Measurements from ENCODE around the gene SLMAP. TPM values are rescaled to one million over a fixed set of nuclear protein-coding genes. Genes with fewer than 3 reads are reported as not detected.

SLMAP gene
- total RNA-seq, 4 donors from 2014 or later: 81.1 to 113 (median 97.1) TPM

DNA sequence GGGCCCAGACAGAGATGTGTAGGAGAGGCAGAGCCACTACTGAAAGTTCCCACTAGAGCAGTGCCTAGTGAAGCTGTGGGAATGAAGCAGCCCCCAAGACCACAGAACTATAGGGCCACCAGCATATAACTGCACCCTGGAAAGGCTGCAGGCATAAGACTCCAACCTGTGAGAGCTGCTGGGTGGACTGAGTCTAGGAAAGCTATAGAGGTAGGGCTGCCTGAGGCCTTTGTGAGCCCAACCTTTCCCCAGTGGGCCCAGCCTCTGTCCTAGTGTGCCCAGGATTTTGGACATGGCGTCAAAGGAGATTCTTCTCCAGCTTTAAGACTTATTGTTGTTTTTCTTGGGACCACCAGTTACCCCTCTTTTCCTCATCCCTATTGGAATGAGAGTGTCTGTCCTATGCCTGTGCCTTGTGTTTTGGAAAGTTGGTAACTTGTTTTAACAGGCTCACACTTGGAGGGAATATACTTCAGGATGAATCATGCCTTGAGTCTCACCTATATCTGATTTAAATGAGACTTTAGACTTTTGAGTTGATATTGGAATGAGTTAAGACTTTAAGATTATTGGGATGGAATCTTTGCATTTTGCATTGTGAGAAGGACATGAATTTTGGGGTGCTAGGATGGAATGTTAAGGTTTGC lies 28.1 kb downstream of the SLMAP start:
- in situ Hi-C loops (cut with MboI; ENCODE audit: low sequenced_read_pairs in 4 of 4): no loop called here
- TF ChIP-seq, protein P1, sequence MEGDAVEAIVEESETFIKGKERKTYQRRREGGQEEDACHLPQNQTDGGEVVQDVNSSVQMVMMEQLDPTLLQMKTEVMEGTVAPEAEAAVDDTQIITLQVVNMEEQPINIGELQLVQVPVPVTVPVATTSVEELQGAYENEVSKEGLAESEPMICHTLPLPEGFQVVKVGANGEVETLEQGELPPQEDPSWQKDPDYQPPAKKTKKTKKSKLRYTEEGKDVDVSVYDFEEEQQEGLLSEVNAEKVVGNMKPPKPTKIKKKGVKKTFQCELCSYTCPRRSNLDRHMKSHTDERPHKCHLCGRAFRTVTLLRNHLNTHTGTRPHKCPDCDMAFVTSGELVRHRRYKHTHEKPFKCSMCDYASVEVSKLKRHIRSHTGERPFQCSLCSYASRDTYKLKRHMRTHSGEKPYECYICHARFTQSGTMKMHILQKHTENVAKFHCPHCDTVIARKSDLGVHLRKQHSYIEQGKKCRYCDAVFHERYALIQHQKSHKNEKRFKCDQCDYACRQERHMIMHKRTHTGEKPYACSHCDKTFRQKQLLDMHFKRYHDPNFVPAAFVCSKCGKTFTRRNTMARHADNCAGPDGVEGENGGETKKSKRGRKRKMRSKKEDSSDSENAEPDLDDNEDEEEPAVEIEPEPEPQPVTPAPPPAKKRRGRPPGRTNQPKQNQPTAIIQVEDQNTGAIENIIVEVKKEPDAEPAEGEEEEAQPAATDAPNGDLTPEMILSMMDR (IDR thresholded peaks at IDR 0.05 in 4 of 5, conservative IDR thresholded peaks at IDR 0.05 in 1 of 5): no peak
- TF ChIP-seq POLR2A (IDR thresholded peaks at IDR 0.05): no peak
- no peaks in the 10 kb centered on the region for H3K9me3 ChIP-seq
- DNase-seq (no peak), ATAC-seq (no peak)
- H3K27me3 ChIP-seq: no peaks in the 10 kb centered on the region
- H3K4me1 ChIP-seq: peaks cover 25 to 29% of the 10 kb centered on the region in 2 donors
- H3K27ac ChIP-seq: no peak overlapping the region
- no peaks in the 10 kb centered on the region for H3K36me3 ChIP-seq
- intact Hi-C loops (cut with DNase I; ENCODE audit: low total_unique reads): no loop called here
- H3K4me3 ChIP-seq: no peak overlapping the region

DNA sequence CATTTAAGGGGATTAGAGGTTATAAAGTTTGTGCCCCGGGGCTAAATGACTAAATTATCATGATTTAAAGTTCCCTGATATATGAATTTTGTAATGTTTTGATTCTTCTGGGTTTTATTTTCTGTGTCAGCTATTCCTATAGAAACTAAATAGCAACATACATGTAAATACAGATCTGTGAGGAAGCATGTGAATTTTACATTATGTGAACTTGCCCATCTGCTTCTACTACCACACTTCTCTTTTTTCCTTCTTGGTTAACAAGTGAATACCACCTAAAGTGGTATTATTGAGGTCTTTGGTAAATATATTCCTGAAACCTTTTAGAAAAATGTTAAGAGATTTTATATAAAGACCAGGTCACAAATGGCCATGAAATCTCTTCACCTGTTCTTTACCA lies 29.3 kb downstream of the SLMAP start:
- no peak for DNase-seq
- H3K36me3 ChIP-seq: no peaks in the 10 kb centered on the region
- no peaks in the 10 kb centered on the region for H3K27me3 ChIP-seq
- H3K27ac ChIP-seq: no peak overlapping the region
- no peak overlapping the region for H3K4me3 ChIP-seq
- peaks cover 25 to 34% of the 10 kb centered on the region in 2 donors for H3K4me1 ChIP-seq
- ATAC-seq: no peak
- in situ Hi-C loops (cut with MboI; ENCODE audit: low sequenced_read_pairs in 4 of 4): no loop called here
- TF ChIP-seq, protein P1 (IDR thresholded peaks at IDR 0.05 in 4 of 5, conservative IDR thresholded peaks at IDR 0.05 in 1 of 5): no peak
- no peak for TF ChIP-seq POLR2A (IDR thresholded peaks at IDR 0.05)
- intact Hi-C loops (cut with DNase I; ENCODE audit: low total_unique reads): no loop called here
- H3K9me3 ChIP-seq: no peaks in the 10 kb centered on the region

DNA sequence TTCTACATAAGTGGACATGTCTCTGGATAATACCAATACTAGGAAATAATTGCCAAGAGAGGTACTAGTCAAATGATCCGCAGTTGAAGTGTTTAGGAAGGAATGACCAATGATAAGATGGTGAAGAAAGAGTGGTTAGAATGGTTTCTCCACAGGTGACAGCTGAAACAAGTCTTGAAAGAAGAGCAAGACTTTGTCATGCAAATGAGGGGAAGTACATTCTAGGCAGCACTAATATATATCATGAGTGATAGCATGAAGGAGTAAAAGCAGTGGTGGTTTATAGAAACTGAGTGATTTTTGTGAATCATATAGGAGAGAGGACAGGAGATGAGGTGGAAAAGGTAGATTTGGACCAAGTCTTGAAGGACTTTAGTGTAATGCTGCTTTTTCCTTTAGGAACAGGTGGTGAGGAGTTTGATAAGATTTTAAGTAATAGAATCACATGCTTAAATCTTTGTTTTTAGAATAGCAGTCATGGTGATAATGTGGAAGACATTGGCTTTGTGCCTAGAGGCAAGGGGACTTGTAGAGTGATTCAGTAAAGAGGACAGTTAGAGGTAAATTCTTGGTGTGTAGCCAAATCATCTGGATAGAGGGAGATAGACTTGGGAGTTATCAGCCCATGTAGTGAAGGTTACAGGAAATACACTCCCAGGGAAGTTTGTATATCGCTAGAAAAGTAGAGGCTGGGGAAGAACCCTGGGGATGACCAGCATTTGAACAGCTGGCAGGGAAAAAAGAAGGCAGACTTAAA lies 31.9 kb downstream of the SLMAP start:
- H3K4me3 ChIP-seq: no peak overlapping the region
- DNase-seq (no peak), ATAC-seq (no peak)
- no peaks in the 10 kb centered on the region for H3K36me3 ChIP-seq
- no peak overlapping the region for H3K27ac ChIP-seq
- in situ Hi-C loops (cut with MboI; ENCODE audit: low sequenced_read_pairs in 4 of 4): no loop called here
- intact Hi-C loops (cut with DNase I; ENCODE audit: low total_unique reads): no loop called here
- H3K9me3 ChIP-seq: no peaks in the 10 kb centered on the region
- H3K4me1 ChIP-seq: peaks cover 30 to 31% of the 10 kb centered on the region in 2 donors
- no peaks in the 10 kb centered on the region for H3K27me3 ChIP-seq
- no peak for TF ChIP-seq POLR2A (IDR thresholded peaks at IDR 0.05)
- TF ChIP-seq, protein P1 (IDR thresholded peaks at IDR 0.05 in 4 of 5, conservative IDR thresholded peaks at IDR 0.05 in 1 of 5): no peak

DNA sequence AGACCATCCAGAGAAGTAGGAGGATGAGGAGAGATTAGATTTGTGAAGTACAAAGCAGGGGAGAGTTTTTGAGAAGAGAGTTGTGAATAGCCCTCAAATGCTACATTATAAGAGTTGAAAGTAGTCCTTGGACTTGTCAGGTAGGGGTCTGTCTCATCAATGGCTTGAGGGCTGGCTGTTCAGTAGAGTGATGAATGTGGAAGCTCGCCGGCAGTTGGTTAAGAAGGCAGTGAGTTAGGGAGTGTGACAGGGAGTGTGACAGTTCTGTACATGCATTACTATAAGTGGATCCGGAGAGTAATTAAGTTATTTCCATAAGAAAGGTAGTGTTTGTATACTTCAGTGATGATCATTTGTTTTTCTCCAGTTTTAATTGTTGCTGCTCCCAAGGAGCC lies 32.5 kb downstream of the SLMAP start:
- DNase-seq (no peak), ATAC-seq (no peak)
- Histone ChIP-seq H3K27me3 (no peaks in the 10 kb centered on the region), H3K4me3 (no peak overlapping the region), H3K9me3 (no peaks in the 10 kb centered on the region), H3K4me1 (peaks cover 24 to 26% of the 10 kb centered on the region in 2 donors), H3K36me3 (no peaks in the 10 kb centered on the region), H3K27ac (no peak overlapping the region)
- intact Hi-C loops (cut with DNase I; ENCODE audit: low total_unique reads): no loop called here
- no peak for TF ChIP-seq POLR2A (IDR thresholded peaks at IDR 0.05)
- in situ Hi-C loops (cut with MboI; ENCODE audit: low sequenced_read_pairs in 4 of 4): no loop called here

DNA sequence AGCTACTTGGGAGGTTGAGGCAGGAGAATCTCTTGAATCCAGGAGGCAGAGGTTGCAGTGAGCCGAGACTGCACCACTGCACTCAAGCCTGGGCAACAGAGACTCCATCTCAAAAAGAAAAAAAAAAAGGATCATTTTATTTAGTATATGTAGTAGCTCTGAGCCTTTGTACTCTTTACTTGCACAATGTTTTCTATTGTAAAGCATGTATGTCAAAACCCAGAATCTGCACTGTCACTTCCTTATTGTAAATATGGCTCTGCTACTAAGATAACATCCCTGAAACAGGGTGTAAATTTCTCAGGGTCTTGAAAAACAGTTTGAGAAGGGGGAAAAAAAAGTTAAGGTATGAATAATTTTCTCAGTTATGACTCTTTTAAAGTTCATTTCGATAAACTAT lies 35.1 kb downstream of the SLMAP start:
- H3K9me3 ChIP-seq: no peaks in the 10 kb centered on the region
- in situ Hi-C loops (cut with MboI; ENCODE audit: low sequenced_read_pairs in 4 of 4): no loop called here
- DNase-seq (no peak), ATAC-seq (no peak)
- H3K4me1 ChIP-seq: peaks cover 28 to 38% of the 10 kb centered on the region in 2 donors
- intact Hi-C loops (cut with DNase I; ENCODE audit: low total_unique reads): no loop called here
- no peaks in the 10 kb centered on the region for H3K27me3 ChIP-seq
- H3K27ac ChIP-seq: no peak overlapping the region
- TF ChIP-seq, protein P1 (IDR thresholded peaks at IDR 0.05 in 4 of 5, conservative IDR thresholded peaks at IDR 0.05 in 1 of 5): no peak
- no peaks in the 10 kb centered on the region for H3K36me3 ChIP-seq
- H3K4me3 ChIP-seq: no peak overlapping the region
